NCI-H1417 (cell line): Measurements from ENCODE around the gene PDE4B.

Experiments used
- DNase-seq, 3 experiments: peaks; one replicate each; lab custom pipeline; 2025; lab: John Stamatoyannopoulos, UW

The PDE4B gene

GRCh38 chr1:65882076-65882475 is 89.4 kb downstream of the PDE4B start:
- DNase-seq: no peak

- DNase-seq: no peak
These were observed 96.7 kb downstream of the PDE4B start for GRCh38 chr1:65889441-65889840.

GRCh38 chr1:65890201-65890843 is 97.6 kb downstream of the PDE4B start:
- DNase-seq: no peak

GRCh38 chr1:65894738-65895605 is 102.3 kb downstream of the PDE4B start:
- DNase-seq: no peak

GRCh38 chr1:65896721-65897120 is 104.0 kb downstream of the PDE4B start:
- no peak for DNase-seq

GRCh38 chr1:65897485-65897884 is 104.8 kb downstream of the PDE4B start:
- DNase-seq: no peak

GRCh38 chr1:65904681-65905083 is 112.0 kb downstream of the PDE4B start:
- DNase-seq: no peak

GRCh38 chr1:65910432-65910831 is 117.7 kb downstream of the PDE4B start:
- no peak for DNase-seq

GRCh38 chr1:65911679-65912078 is 119.0 kb downstream of the PDE4B start:
- no peak for DNase-seq

- DNase-seq: no peak
These were observed 125.9 kb downstream of the PDE4B start for GRCh38 chr1:65918564-65918963.

- no peak for DNase-seq
These were observed 128.8 kb downstream of the PDE4B start for GRCh38 chr1:65921446-65921845.

GRCh38 chr1:65924471-65924870 is 131.8 kb downstream of the PDE4B start:
- DNase-seq: no peak

- DNase-seq: no peak
These were observed 145.8 kb downstream of the PDE4B start for GRCh38 chr1:65938506-65938905.

GRCh38 chr1:65939191-65939590 is 146.5 kb downstream of the PDE4B start:
- DNase-seq: no peak

GRCh38 chr1:65939636-65940035 is 146.9 kb downstream of the PDE4B start:
- no peak for DNase-seq

GRCh38 chr1:65940126-65940525 is 147.4 kb downstream of the PDE4B start:
- DNase-seq: no peak

GRCh38 chr1:65942476-65942875 is 149.8 kb downstream of the PDE4B start:
- DNase-seq: no peak

GRCh38 chr1:65946376-65946775 is 153.7 kb downstream of the PDE4B start:
- no peak for DNase-seq

- no peak for DNase-seq
These were observed 154.3 kb downstream of the PDE4B start for GRCh38 chr1:65946960-65947359.

GRCh38 chr1:65948609-65949229 is 156.0 kb downstream of the PDE4B start:
- peak in 2 of 3 experiments; percentile 20 to 46 for DNase-seq

GRCh38 chr1:65949230-65949626 is 156.5 kb downstream of the PDE4B start:
- peak in 1 of 3 experiments; percentile 46 for DNase-seq

- DNase-seq: peak in 1 of 3 experiments; percentile 27
These were observed 157.2 kb downstream of the PDE4B start for GRCh38 chr1:65949933-65950332.

- no peak for DNase-seq
These were observed 160.0 kb downstream of the PDE4B start for GRCh38 chr1:65952696-65953095.
